GM19023 (cell line): ENCODE data around the gene GXYLT2.
"Not testable (repeated sequence)": the region's sequence is repeated elsewhere in the genome, so short reads cannot be mapped to it uniquely, and the experiment has no call there.

Experiments used
- ATAC-seq: cut with Tn5 transposase; IDR thresholded peaks from one replicate; pipeline ENCODE4 v1.9.1; 2021; ENCODE audit warnings: mild to moderate bottlenecking, moderate library complexity; ENCODE audit not compliant: unreplicated experiment

The GXYLT2 gene

GRCh38 chr3:72892081-72892775 is 4.4 kb downstream of the GXYLT2 start:
- ATAC-seq, result no peak

DNA sequence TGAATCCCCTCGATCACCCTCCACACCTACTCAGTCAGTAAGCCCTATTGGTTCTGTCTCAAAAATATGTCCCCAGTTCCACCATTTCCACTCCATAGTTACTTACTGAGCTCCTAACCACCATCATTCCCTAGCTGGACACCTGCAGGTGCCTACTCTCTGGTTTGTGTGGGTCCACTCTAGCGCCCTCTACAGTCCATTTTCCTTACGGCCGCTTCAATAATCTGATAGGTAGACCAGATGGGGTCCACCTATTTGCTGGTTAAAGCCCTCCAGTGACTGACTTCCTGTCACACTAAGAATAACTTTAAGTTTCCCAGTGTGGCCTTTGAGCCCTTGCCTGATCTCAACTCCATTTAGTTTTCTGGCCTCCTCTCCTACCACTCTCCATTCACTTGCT is 5.0 kb downstream of the GXYLT2 start:
- ATAC-seq, result no peak

DNA sequence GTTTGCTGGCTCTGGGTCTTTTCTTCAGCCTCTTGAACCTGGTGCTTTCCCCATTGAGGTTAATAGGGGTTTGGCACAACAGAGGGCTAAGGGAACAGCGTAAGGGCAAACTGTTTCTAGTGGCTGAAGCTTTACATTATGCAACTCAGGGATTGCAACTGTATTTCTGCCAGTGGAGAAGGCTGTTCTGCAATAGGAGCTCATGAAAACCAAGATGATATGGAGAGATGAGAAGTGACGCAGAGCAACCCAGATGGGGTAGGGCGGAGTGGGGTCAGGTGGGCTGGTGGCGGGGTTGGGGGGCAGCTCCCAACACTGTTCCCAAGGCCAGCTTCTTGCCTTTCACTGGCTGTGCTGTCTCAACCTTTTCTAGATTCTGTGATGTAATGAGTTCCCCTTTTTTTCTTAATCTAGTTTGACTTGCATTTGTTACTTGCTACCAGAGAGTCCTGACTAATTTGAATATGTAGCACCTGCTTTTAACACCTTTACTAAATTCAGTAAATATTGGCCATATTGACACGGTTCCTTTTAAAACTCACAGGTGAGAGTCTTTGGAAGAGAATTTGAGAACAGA is 7.2 kb downstream of the GXYLT2 start:
- ATAC-seq, result no peak

DNA sequence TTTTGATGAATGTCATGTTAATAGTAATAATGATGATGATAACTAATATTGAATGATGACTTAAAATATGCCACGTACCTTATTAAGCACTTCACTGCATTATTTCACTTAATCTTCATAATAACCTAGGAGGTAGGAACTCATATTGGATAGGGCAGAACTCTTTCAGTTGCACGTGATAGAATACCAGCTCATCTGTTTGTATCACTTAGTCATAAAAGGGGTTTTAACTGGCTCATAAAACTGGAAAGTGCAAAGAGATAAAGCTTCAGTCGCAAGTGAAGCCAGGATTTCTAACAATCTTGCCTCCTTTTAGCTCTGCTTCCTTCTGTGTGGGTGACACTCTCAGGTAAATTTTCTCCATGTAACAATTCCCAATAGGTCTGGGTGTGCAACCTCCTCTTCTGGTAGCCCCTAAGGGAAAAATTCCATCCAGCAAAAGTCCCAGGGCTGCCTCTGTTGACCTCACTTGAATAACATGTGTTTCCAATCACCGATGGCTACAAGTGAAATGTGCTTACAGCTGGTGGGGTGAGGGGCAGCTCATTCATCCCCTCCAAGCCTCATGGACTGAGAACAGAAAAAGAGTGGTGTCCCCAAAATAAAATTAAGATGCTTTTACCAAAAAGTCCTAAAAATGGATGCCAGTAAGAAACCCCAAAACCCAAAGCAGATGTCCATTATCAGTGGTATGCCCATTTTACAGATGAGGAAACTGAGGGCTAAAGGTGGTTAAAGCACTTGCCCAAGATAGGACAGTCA is 9.3 kb downstream of the GXYLT2 start:
- no peak for ATAC-seq

DNA sequence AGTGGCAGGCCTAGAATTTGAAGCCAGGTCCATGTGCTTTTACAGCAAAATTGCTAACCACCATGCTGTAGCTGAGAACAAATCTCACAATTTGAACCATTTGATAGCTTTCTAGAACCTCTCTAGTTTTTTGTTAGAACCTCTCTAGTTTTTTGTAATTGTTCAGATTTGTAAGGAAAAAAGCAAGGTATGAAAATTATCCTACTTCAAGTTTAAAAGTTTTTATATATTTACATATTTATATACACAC is 9.8 kb downstream of the GXYLT2 start:
- ATAC-seq, result no peak

- no peak for ATAC-seq
Observed at GRCh38 chr3:72899349-72899765, 11.5 kb downstream of the GXYLT2 start.

- ATAC-seq, result no peak
Observed at GRCh38 chr3:72900048-72900447, 12.2 kb downstream of the GXYLT2 start.

DNA sequence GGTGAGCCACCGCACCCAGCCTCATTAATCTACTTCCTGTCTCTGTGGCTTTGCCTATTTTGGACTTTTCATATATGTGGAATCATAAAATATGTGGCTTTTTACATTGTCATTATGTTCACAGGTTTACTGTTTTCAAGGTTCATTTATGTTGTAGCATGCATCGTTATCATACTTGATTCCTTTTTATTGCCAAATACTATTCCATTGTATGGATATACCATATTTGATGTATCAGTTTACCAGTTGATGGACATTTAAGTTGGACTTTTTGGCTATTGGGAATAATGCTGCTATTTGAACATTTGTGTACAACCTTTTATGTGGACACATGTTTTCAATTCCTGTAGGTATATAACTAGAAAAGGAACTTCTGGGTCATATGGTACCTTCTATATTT is 14.0 kb downstream of the GXYLT2 start:
- ATAC-seq, result no peak

GRCh38 chr3:72903004-72903403 is 15.2 kb downstream of the GXYLT2 start:
- no peak for ATAC-seq

- ATAC-seq, result no peak
Observed at GRCh38 chr3:72904163-72904562, 16.3 kb downstream of the GXYLT2 start.

DNA sequence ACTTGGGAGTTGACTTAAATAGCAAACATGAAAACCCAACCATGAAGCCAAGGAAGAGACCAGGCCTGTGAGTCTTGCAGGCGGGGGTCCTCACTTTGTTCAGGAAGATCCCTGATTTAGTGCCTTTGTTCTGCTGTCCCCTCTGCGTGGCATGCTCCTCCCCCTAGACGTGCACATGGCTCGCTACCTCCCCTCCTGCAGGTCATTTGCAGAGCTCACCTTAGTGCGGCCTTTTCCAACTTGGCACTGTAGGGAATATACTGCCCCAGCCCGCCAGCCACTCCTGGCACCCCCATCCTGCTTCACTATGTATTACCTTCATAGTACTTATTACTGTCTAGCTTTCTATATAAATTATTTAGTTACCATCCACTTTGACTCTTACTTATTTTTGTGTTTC is 18.3 kb downstream of the GXYLT2 start:
- ATAC-seq, result no peak

- no peak for ATAC-seq
Observed at GRCh38 chr3:72907131-72907711, 19.4 kb downstream of the GXYLT2 start.

DNA sequence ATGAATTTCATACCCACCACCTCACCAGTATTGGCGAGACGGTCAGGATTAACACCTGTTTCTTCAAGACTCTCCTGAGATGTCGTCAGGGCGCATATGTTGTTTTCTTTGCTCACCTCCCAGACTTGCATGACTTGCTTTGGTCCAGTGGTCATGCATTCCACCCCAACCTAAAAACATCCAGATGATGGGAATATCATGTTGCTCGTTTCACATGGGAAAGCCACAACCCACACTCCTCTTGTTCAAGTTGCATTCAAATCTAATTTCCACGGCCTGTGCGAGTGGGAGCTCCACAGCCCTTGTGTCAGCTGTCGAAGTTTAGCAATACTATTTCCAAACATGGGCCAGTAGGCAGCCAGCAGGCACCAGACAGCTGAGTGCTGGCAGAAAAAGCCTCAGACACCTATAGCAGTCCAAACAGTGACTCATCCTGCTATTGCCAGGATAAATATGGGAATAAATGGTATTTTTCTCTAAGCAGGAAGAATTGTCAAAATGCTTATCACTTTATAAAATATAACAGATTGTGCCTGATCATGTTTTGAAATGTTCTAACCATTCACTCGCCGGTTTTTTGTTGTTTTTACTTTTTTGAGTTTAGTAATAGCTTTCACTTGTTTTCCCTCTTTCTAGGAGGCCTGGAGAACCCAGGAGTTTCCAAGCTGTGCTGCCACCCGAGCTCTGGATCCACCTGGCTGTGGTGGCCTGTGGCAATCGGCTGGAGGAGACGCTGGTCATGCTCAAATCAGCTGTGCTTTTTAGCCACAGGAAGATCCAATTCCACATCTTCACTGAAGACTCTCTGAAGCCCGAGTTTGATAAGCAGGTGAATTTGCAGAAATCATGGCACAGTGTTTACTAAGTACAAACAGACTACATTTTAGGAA is 20.1 kb downstream of the GXYLT2 start:
- no peak for ATAC-seq

GRCh38 chr3:72909591-72909990 is 21.7 kb downstream of the GXYLT2 start:
- ATAC-seq, result no peak

DNA sequence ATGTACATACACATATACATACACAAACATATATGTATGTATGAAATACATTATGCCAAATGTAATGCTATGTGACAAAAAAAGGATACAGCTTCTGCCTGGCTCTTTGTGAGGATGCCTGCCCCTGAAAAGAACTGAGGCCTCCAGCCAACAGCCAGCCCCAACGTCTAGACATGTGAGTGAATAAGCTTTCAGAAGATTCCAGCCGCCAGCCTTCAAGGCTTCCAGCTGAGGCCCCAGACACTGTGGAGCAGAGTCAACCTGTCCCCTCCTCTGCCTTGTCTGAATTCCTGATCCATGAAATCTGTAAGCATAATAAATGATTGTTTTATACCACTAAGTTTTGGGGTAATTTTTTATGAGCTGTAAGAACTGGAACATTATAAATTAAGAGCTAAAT is 24.7 kb downstream of the GXYLT2 start:
- no peak for ATAC-seq

GRCh38 chr3:72914383-72914782 is 26.5 kb downstream of the GXYLT2 start:
- ATAC-seq, result no peak

DNA sequence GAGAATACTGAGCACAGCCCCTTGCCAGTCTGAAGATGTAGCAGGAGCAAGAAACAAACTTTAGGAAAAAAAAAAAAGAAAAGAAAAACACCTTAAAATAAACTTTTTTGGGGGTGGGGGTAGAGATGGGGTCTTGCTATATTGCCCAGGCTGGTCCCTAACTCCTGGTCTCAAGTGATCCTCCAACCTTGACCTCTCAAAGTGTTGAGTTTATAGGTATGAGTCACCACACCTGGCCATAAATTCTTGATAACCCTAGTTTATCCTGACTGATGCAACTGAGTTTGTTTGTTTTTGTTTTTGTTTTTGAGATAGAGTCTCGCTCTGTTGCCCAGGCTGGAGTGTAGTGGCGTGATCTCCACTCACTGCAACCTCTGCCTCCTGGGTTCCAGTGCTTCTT is 28.4 kb downstream of the GXYLT2 start:
- no peak for ATAC-seq

DNA sequence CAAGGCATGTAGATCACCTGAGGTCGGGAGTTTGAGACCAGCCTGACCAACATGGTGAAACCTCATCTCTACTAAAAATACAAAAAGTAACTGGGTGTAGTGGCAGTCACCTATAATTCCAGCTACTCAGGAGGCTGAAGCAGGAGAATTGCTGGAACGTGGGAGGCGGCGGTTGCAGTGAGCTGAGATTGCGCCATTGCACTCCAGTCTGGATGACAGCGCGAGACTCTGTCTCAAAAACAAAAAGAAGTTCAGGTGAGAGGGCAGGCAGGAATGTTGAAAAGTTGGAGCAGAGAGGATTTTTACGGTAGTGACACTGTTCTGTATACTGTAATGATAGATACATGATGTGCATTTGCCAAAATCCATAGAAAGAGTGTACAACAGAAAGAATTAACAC is 31.7 kb downstream of the GXYLT2 start:
- no peak for ATAC-seq

DNA sequence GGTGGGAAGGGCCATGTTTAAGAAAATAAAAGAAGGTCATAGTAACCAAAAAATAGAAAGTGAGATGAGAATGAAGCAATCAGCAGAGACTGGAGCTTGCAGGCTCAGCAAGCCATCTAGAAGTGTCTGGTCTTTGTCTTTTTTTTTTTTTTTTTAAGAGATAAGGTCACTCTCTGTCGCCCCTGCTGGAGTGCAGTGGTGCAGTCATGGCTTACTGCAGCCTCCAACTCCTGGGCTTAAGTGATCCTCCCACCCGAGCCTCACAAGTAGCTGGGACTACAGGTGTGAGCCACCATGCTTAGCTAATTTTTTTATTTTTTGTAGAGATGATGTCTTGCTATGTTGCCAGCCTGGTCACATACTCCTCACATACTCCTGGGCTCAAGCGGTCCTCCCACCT is 36.2 kb downstream of the GXYLT2 start:
- no peak for ATAC-seq

- ATAC-seq, result not testable (repeated sequence)
Observed at GRCh38 chr3:72928781-72929735, 41.2 kb downstream of the GXYLT2 start.
